Stomach smooth muscle (tissue), 2 donors: ENCODE results near the gene CDR2L.
"Not testable (repeated sequence)": the region's sequence is repeated elsewhere in the genome, so short reads cannot be mapped to it uniquely, and the experiment has no call there.

ENCODE experiments used
- H3K27ac ChIP-seq: one replicate; pipeline ENCODE4 v1.7.0; 2013; ENCODE audit warnings: mild to moderate bottlenecking, low read length, inconsistent platforms
- H3K27me3 ChIP-seq, 2 donors: one replicate each; pipeline ENCODE4 v1.7.0; 2013; ENCODE audit warnings: low read length in 2 of 2; ENCODE audit not compliant: insufficient read depth in 2 of 2, control insufficient read depth in 1 of 2
- H3K36me3 ChIP-seq, 2 donors: one replicate each; pipeline ENCODE4 v1.7.0; 2013; ENCODE audit warnings: low read length in 2 of 2; ENCODE audit not compliant: control insufficient read depth in 2 of 2, insufficient read depth in 2 of 2
- H3K4me1 ChIP-seq: one replicate; pipeline ENCODE4 v1.7.0; 2013; ENCODE audit warnings: low read length; ENCODE audit not compliant: control insufficient read depth, insufficient read depth
- H3K4me3 ChIP-seq, 2 donors: one replicate each; pipeline ENCODE4 v1.7.0; 2013; ENCODE audit warnings: low read length in 2 of 2
- H3K9ac ChIP-seq, 2 donors: one replicate each; pipeline ENCODE4 v1.7.0; 2013; ENCODE audit warnings: low read length in 2 of 2, mild to moderate bottlenecking in 1 of 2
- H3K9me3 ChIP-seq, 2 donors: one replicate each; pipeline ENCODE4 v1.7.0; 2013; ENCODE audit warnings: low read length in 2 of 2; ENCODE audit not compliant: control insufficient read depth in 2 of 2
- donor health status: healthy.
- donor health status: Pancreatic carcinoma.

Gene CDR2L

GRCh38 chr17:75011401-75012095 lies 24.1 kb downstream of the CDR2L start:
- peak overlapping the region; percentile 69 to 90 for H3K9ac ChIP-seq

GRCh38 chr17:75012096-75012345 lies 24.6 kb downstream of the CDR2L start:
- Histone ChIP-seq H3K27ac (peak overlapping the region; percentile 99), H3K4me1 (peaks cover 27% of the 10 kb centered on the region), H3K27me3 (no peaks in the 10 kb centered on the region), H3K9me3 (no peaks in the 10 kb centered on the region), H3K4me3 (peak overlapping the region; percentile 80 to 97), H3K36me3 (peaks cover 0 to 4% of the 10 kb centered on the region in 2 donors), H3K9ac (peak overlapping the region; percentile 69 to 90)

More at GRCh38 chr17:75011401-75012095, 24.1 kb downstream of the CDR2L start:
- Histone ChIP-seq H3K27me3 (no peaks in the 10 kb centered on the region), H3K9me3 (no peaks in the 10 kb centered on the region), H3K4me3 (peak overlapping the region; percentile 80 to 97), H3K4me1 (peaks cover 27% of the 10 kb centered on the region), H3K27ac (peak overlapping the region; percentile 99), H3K36me3 (peaks cover 0 to 2% of the 10 kb centered on the region in 2 donors)

GRCh38 chr17:75012346-75013091 lies 25.1 kb downstream of the CDR2L start, which contains the start of gene MRPL58:
Gene MRPL58, plus strand, starts transcription at chr17:75012670. Its CDS starts 17 bp downstream, at chr17:75012687.
- Histone ChIP-seq H3K27ac (peak within 1 kb of the TSS; percentile 99), H3K9ac (peak within 1 kb of the TSS; percentile 69 to 90), H3K36me3 (peaks cover 0 to 4% of the 10 kb centered on the region in 2 donors), H3K9me3 (no peaks in the 10 kb centered on the region), H3K4me1 (peaks cover 27% of the 10 kb centered on the region), H3K27me3 (no peaks in the 10 kb centered on the region), H3K4me3 (peak within 1 kb of the TSS; percentile 80 to 97)

- Histone ChIP-seq H3K4me1 (peaks cover 27% of the 10 kb centered on the region), H3K4me3 (peak overlapping the region; percentile 80 to 97), H3K9me3 (no peaks in the 10 kb centered on the region), H3K27me3 (no peaks in the 10 kb centered on the region), H3K9ac (peak overlapping the region; percentile 69 to 90), H3K27ac (peak overlapping the region; percentile 99), H3K36me3 (peaks cover 0 to 4% of the 10 kb centered on the region in 2 donors)
Measured at GRCh38 chr17:75013092-75013559, 25.7 kb downstream of the CDR2L start.

- H3K36me3 ChIP-seq: peaks cover 23 to 30% of the 10 kb centered on the region in 2 donors
Measured at GRCh38 chr17:75019146-75019545, 31.7 kb downstream of the CDR2L start.

GRCh38 chr17:75019710-75020109 lies 32.3 kb downstream of the CDR2L start:
- Histone ChIP-seq H3K9ac (no peak overlapping the region), H3K36me3 (peaks cover 23 to 30% of the 10 kb centered on the region in 2 donors), H3K9me3 (no peaks in the 10 kb centered on the region)

More at GRCh38 chr17:75019146-75019545, 31.7 kb downstream of the CDR2L start:
- Histone ChIP-seq H3K9ac (no peak overlapping the region), H3K27ac (no peak overlapping the region), H3K4me3 (no peak overlapping the region), H3K9me3 (no peaks in the 10 kb centered on the region), H3K27me3 (no peaks in the 10 kb centered on the region), H3K4me1 (no peaks in the 10 kb centered on the region)

GRCh38 chr17:75020331-75021110 lies 33.1 kb downstream of the CDR2L start:
- H3K27ac ChIP-seq: no peak overlapping the region
- no peaks in the 10 kb centered on the region for H3K9me3 ChIP-seq
- H3K36me3 ChIP-seq: peaks cover 23 to 30% of the 10 kb centered on the region in 2 donors
- H3K4me3 ChIP-seq: no peak overlapping the region
- H3K4me1 ChIP-seq: no peaks in the 10 kb centered on the region
- H3K9ac ChIP-seq: no peak overlapping the region
- H3K27me3 ChIP-seq: no peaks in the 10 kb centered on the region

More at GRCh38 chr17:75019710-75020109, 32.3 kb downstream of the CDR2L start:
- Histone ChIP-seq H3K27ac (no peak overlapping the region), H3K4me1 (no peaks in the 10 kb centered on the region), H3K27me3 (no peaks in the 10 kb centered on the region), H3K4me3 (no peak overlapping the region)

- Histone ChIP-seq H3K36me3 (peaks cover 17 to 28% of the 10 kb centered on the region in 2 donors), H3K9ac (no peak overlapping the region), H3K9me3 (no peaks in the 10 kb centered on the region), H3K4me1 (no peaks in the 10 kb centered on the region), H3K4me3 (no peak overlapping the region), H3K27me3 (no peaks in the 10 kb centered on the region), H3K27ac (no peak overlapping the region)
Measured at GRCh38 chr17:75024686-75025397, 37.4 kb downstream of the CDR2L start.

GRCh38 chr17:75025398-75025734 lies 37.9 kb downstream of the CDR2L start:
- H3K4me1 ChIP-seq, H3K4me3 ChIP-seq, H3K9ac ChIP-seq, H3K27me3 ChIP-seq, H3K27ac ChIP-seq, H3K9me3 ChIP-seq: not testable (repeated sequence)
- peaks cover 14 to 23% of the 10 kb centered on the region in 2 donors for H3K36me3 ChIP-seq

- H3K9me3 ChIP-seq, H3K9ac ChIP-seq, H3K4me3 ChIP-seq, H3K27ac ChIP-seq, H3K27me3 ChIP-seq, H3K4me1 ChIP-seq: not testable (repeated sequence)
- H3K36me3 ChIP-seq: peaks cover 4 to 11% of the 10 kb centered on the region in 2 donors
Measured at GRCh38 chr17:75026650-75027049, 39.2 kb downstream of the CDR2L start.
